Measurements from ENCODE around the gene HEMGN. TPM values are rescaled to one million over a fixed set of nuclear protein-coding genes. Genes with fewer than 3 reads are reported as not detected.

HEMGN gene
- not detected in 2 replicates for total RNA-seq
- polyA plus RNA-seq, result not detected in 2 replicates

DNA sequence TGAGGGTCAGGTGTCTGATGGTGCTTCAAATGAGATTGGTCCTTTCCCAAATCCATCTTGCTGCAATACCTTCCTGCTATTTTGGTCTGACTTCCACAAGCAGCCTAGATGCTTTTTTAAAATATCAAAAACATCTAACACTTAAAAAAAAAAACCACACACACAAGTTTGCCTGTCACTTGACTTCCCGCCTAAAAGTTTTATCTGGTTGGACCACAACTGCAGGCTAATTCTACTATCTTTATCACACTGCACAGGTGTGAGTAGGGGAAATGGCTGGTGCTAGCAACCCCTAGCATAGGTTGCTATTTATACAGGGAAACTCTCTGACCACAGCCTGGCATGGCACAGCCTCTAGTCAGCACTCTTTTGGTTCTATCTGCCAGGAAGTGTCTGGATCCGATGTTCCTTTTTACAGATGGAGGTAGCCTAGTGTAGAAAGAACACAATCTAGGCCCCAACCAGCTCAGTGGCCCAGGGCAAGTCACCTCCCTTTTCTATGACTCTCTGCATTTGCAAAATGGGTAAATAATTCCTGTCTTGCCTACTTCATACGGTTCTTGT lies at the start of gene HEMGN:
HEMGN (minus strand) TSS at position 92 of the 564 bp plus-strand sequence; CDS start at position 56, 36 bp downstream.
- no peaks in the 10 kb centered on the region for H3K9me3 ChIP-seq (ENCODE audit: low read depth)
- H3K27me3 ChIP-seq, result peaks cover 100% of the 10 kb centered on the region
- no peak within 1 kb of the TSS for H3K4me3 ChIP-seq
- H3K27ac ChIP-seq, result no peak within 1 kb of the TSS
- no peak for DNase-seq (ENCODE audit: low read depth in 1 of 2, low spot score in 1 of 2)
- no peaks in the 10 kb centered on the region for H3K4me1 ChIP-seq (ENCODE audit: low read depth)
- TF ChIP-seq, protein P1, sequence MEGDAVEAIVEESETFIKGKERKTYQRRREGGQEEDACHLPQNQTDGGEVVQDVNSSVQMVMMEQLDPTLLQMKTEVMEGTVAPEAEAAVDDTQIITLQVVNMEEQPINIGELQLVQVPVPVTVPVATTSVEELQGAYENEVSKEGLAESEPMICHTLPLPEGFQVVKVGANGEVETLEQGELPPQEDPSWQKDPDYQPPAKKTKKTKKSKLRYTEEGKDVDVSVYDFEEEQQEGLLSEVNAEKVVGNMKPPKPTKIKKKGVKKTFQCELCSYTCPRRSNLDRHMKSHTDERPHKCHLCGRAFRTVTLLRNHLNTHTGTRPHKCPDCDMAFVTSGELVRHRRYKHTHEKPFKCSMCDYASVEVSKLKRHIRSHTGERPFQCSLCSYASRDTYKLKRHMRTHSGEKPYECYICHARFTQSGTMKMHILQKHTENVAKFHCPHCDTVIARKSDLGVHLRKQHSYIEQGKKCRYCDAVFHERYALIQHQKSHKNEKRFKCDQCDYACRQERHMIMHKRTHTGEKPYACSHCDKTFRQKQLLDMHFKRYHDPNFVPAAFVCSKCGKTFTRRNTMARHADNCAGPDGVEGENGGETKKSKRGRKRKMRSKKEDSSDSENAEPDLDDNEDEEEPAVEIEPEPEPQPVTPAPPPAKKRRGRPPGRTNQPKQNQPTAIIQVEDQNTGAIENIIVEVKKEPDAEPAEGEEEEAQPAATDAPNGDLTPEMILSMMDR (IDR thresholded peaks at IDR 0.05; ENCODE audit: low read depth, low read length), result no peak
- no peaks in the 10 kb centered on the region for H3K36me3 ChIP-seq

DNA sequence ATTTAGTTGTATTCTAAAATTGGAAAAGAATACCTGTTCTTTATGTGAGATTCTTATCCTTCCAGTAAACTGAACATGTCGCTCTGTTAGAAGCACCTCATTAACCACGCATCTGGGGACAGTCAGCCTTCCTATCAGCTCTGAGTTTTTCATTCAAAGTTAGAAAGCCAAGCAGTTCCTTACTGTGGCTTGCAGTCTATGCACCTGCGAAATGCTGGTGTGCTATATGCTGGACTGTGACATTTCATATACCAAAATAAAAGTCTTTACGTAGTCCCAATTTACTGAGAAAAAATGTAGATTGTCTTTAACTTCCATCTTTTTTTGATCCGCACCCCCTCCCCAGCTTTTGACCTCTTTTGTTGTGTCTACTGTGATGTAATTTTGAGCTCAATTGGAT lies 49.5 kb upstream of the HEMGN start:
- no peak overlapping the region for H3K27ac ChIP-seq
- no peaks in the 10 kb centered on the region for H3K36me3 ChIP-seq
- peaks cover 12% of the 10 kb centered on the region for H3K4me1 ChIP-seq (ENCODE audit: low read depth)
- no peaks in the 10 kb centered on the region for H3K9me3 ChIP-seq (ENCODE audit: low read depth)
- DNase-seq (ENCODE audit: low read depth in 1 of 2, low spot score in 1 of 2), result no peak
- H3K27me3 ChIP-seq, result peaks cover 4% of the 10 kb centered on the region
- TF ChIP-seq, protein P1 (IDR thresholded peaks at IDR 0.05; ENCODE audit: low read depth, low read length), result no peak
- H3K4me3 ChIP-seq, result no peak overlapping the region

GRCh38 chr9:97985058-97985861 lies 47.3 kb upstream of the HEMGN start:
- Histone ChIP-seq H3K36me3 (no peaks in the 10 kb centered on the region), H3K27ac (peak overlapping the region; percentile 92), H3K27me3 (peaks cover 26% of the 10 kb centered on the region), H3K4me3 (peak overlapping the region; percentile 98), H3K9me3 (ENCODE audit: low read depth) (no peaks in the 10 kb centered on the region), H3K4me1 (ENCODE audit: low read depth) (peaks cover 11% of the 10 kb centered on the region)
- DNase-seq (ENCODE audit: low read depth in 1 of 2, low spot score in 1 of 2), result peak; percentile 15 to 43
- TF ChIP-seq, protein P1 (IDR thresholded peaks at IDR 0.05; ENCODE audit: low read depth, low read length), result no peak

GRCh38 chr9:97984188-97985057 lies 46.5 kb upstream of the HEMGN start:
- Histone ChIP-seq H3K27me3 (peaks cover 34% of the 10 kb centered on the region), H3K27ac (peak overlapping the region; percentile 92), H3K4me1 (ENCODE audit: low read depth) (peaks cover 6% of the 10 kb centered on the region), H3K4me3 (peak overlapping the region; percentile 98), H3K9me3 (ENCODE audit: low read depth) (no peaks in the 10 kb centered on the region), H3K36me3 (no peaks in the 10 kb centered on the region)
- TF ChIP-seq, protein P1 (IDR thresholded peaks at IDR 0.05; ENCODE audit: low read depth, low read length), result no peak
- peak; percentile 70 to 89 for DNase-seq (ENCODE audit: low read depth in 1 of 2, low spot score in 1 of 2)

- peaks cover 6% of the 10 kb centered on the region for H3K4me1 ChIP-seq (ENCODE audit: low read depth)
- peaks cover 42% of the 10 kb centered on the region for H3K27me3 ChIP-seq
- TF ChIP-seq, protein P1 (IDR thresholded peaks at IDR 0.05; ENCODE audit: low read depth, low read length), result no peak
- DNase-seq (ENCODE audit: low read depth in 1 of 2, low spot score in 1 of 2), result peak; percentile 50 to 68
- no peaks in the 10 kb centered on the region for H3K9me3 ChIP-seq (ENCODE audit: low read depth)
- peak overlapping the region; percentile 92 for H3K27ac ChIP-seq
- H3K4me3 ChIP-seq, result peak overlapping the region; percentile 98
- H3K36me3 ChIP-seq, result no peaks in the 10 kb centered on the region
These were observed 45.7 kb upstream of the HEMGN start for GRCh38 chr9:97983589-97984187.

Data from cardiac muscle cell (in vitro differentiated cells and primary cell).